Stimulated activated CD8-positive, alpha-beta memory T cell treated with anti-CD3 and anti-CD28 coated beads, Interleukin-12 subunit alpha, Interleukin-12 subunit beta, amount 100 ng/mL, for 24 hours (primary cell): ENCODE measurements around the gene SERTAD2.

Experiments used
- DNase-seq: peaks from one replicate; pipeline ENCODE4 v3.0.0-alpha.2; 2020; ENCODE audit errors: extremely low read depth

The SERTAD2 gene, protein sequence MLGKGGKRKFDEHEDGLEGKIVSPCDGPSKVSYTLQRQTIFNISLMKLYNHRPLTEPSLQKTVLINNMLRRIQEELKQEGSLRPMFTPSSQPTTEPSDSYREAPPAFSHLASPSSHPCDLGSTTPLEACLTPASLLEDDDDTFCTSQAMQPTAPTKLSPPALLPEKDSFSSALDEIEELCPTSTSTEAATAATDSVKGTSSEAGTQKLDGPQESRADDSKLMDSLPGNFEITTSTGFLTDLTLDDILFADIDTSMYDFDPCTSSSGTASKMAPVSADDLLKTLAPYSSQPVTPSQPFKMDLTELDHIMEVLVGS

DNA sequence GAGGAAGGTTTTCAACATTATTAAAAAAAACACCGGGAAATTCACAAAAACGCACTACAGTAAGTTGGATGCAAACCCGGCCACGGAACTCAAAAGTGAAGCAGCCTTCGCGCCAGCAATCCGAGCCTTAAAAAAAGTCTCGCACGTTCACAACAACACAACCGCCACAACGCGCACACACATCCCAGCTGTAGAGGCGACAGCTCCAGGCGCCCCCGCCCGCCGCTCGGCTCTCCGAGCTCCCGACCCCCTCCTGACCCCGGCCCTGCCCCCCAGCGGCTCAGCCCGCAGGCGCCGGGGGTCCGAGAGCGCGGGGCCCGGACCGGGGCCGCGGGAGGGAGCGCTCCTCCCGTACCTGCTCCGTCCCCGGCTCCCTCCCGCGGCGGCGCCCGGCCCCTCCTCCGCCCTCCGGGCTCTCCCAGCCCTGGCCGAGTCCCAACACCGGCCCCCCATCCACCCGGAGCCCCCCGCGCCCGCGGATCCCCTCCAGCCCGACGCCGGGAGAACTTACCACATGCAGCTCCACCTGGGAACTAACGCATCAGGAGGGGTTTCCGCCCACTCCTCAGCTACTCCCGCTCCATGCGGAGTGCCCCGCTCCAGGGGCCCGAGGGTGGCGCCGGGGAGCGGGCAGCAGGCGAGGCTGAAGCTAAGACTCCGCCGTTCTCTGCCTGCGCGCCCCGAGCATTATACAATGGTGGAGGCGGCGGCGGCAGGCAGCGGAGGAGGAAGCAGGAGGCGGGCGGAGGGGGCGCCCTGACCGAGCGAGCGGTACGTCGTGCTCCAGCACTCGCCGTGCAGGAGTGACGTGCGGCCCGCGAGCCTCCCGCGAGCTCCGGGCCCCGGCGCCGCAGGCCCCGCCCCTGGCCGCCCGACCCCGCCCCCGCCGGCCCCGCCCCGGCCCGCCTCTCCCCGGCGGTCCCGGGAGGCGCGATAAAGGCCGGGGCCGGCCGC is at the start of gene SERTAD2:
SERTAD2 (minus strand) TSS at position 805 of the 954 bp plus-strand sequence. CDS start 17,042 bp downstream, outside the sequence.
- no peak for DNase-seq

DNA sequence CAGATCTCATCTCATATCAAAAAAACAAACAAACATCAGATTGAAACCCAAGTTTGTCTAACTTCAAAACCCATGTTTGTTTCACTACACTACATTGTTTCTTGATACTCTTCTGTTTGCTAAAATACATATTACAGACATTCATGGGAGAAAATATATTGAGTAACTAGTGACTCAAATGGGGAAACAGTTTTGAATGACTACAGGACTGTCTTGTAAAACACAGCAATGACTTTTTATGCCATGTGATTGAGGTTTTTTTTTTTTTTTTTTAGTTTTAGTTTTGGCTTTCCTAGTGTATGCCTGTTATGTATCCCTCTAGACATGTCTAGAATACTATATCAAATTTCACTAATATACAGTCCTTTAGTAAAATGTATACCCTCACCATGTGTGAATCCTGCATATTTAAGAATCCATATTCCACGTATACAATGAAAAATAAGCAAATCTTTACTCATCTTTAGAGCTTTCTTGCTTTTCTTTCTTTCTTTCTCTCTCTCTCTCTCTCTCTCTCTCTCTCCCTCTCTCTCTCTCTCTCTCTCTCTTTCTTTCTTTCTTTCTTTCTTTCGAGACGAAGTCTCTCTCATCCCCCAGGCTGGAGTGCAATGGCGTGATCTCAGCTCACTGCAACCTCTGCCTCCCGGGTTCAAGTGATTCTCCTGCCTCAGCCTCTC is 46.6 kb upstream of the SERTAD2 start:
- DNase-seq: no peak

DNA sequence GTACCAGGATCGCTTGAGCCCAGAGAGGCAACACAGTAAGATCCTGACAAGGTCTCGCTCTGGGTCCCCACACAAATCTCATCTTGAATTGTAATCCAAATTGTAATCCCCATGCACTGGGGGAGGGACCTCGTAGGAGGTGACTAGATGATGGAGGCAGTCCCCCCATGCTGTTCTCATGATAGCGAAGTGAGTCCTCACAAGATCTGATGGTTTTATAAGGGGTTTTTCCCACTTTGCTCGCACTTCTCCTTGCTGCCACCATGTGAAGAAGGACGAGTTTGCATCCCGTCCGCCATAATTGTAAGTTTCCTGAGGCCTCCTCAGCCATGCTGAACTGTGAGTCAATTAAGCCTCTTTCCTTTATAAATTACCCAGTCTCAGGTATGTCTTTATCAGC is 46.0 kb upstream of the SERTAD2 start:
- DNase-seq: no peak

DNA sequence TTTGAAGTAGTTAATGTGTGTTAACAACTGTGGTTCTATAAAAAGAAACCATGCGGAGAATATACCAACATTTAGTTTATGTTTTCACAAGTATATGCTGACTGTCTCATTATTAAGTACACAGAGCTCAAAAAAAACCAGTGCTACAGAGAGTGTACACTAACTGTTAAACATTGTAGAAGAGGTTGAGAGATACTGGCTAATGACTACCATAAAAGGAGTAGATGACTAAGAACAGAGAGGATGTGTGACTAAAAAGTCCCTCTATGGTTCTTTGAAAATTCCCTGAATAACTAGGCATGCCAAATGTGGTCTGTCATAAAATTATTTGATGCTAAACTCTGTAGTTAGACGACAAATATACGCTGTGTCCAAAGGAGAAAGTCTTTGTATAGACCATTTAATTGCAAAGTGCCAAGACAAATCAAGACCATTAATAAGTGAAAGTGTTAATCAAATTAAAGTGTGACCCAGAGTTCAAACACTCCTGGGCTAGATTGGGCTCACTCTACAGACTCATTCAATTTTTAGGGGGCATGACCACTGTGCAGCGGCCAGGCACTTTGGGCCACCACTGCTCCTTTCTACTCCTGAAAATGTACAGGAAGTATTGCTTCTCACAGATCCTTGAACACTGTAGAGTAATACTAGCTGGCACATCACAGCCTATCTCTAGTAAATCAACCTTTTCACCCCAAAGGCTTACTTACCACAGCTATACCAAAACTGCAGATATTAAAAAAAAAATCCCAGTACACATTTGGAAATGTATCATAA is 45.1 kb upstream of the SERTAD2 start:
- DNase-seq: no peak

DNA sequence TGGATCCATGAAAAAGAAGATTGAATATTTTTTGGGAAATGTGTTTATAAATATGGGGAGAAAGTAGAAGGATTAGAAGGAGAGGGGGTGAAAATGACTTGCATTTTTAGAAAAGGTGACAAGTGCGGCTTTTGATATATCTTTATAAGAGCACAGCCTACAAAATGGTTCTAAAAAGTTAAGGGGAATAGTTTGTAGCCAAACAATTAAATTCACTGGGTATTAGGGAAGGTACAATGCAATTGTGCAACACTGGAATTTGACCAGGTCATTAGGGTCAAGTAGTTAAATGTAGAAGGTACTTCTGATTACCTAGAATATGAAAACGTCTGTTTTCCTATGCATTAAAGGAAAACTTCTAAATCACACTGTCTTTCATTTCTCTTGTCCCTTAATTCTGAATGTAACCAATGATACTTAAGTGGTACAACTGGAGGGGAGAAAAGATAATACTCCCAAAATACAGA is 44.5 kb upstream of the SERTAD2 start:
- no peak for DNase-seq

DNA sequence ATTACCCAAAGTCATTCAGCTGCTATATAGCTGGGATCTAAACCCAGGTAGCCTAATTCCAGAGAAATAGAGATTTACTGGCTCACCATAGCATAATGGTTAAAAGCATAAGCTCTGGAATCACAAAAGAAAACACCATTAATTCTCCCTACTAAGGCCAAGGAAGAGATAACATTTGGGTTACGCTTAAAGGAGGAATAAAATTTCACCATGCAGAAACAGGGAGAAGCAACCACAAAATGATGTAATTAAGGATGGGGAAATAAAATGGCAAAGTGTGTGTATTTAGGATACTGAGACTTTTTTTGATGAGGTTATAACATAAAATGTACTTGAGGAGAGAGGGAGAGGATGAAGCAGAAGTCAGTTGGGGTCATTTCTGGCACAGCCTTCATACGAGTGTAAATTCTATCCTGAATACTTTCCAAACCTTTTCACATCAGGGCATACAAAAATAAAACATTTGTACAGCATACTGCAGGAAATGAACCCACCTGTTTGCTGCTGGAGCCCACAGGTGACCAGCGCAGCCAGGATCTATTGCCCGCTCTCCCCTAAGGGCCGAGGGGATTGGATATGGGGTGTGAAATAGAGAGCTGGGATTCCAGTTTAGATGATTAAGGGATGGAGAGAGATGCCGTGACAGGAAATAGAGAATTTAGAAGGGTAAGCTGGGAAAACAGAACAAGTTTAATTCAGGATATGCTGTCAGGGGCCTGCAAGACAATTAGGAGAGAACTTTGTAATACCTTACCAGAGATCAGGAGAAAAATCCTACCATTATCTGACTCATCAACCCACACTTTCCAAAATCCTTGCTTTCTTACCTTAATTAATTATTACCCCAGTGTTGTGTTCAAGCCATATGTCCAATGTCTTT is 43.8 kb upstream of the SERTAD2 start:
- DNase-seq: no peak

DNA sequence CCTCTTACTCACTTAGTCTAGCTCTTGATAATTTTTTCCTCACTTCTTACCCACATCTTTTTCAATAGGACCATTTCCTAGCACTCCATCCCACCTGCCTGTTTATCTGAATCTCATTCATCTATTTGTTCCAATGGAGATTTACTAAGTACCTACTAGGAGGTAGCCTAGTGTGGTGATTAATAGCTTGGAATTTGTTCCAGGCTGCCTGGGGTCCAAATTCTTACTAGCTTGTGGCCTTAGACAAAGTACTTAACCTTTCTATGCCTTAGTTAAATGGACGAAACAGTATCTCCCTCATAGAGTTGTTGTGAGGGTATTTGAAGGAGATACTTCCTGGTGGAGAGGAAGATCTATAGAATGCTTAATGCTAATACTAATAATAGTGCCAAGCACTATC is 42.9 kb upstream of the SERTAD2 start:
- no peak for DNase-seq

DNA sequence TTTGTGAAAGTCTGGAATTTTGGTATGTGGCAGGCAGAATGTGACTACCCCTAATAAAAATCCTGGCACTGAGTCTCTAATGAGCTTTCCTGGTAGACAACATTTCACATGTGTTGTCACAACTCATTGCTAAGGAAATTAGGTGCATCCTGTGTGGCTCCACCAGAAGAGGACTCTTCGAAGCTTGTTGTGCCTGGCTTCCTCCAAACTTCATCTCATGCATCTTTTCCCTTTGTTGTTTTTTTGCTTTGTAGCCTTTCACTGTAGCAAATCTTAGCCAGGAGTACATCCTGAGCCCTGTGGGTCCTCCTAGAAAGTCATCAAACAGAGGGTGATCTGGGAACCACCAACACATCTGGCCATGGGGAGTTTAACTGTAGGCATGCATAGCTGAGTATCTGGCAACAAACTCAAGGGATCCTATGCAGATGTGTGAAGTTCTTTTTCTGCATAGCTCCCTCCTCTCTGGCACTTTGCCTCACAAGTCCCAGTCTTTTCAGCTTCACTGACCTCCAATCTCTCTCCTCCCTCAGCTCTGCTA is 42.1 kb upstream of the SERTAD2 start:
- no peak for DNase-seq

DNA sequence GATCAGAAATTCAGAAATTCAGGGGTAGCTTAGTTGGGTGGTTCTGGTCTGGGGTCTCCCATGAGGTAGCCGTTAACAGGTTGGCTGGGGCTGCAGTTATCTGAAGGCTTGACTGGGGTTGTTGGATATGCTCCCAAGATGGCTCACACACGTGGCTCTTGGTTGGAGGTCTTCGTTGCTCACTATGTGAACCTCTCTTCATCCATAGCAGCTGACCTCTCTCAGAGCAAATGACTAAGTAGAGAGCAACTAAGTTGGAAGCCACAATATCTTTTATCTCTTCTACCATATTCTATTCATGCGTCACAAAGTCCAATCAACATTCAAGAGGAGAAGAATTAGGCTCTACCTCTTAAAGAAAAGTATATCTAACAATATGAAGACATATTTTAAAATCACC is 38.7 kb upstream of the SERTAD2 start:
- DNase-seq: no peak

DNA sequence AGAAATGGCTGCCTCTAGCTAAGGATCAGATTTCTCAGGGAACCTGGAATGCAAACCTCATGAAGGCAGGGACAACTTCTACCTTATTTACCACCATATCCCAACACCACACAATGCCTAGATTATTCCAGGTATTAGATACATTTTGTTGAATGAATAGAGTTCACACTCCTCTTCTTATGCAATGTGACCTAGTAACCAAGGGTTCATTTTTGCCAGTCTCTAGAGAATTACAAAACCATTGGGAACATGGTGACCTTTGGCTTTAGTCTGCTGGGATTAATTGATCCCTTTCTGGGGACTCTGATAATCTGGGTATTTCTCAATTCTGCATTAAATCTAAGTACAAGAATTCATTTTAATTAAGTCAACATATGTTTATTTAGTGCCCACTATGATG is 35.2 kb upstream of the SERTAD2 start:
- no peak for DNase-seq

DNA sequence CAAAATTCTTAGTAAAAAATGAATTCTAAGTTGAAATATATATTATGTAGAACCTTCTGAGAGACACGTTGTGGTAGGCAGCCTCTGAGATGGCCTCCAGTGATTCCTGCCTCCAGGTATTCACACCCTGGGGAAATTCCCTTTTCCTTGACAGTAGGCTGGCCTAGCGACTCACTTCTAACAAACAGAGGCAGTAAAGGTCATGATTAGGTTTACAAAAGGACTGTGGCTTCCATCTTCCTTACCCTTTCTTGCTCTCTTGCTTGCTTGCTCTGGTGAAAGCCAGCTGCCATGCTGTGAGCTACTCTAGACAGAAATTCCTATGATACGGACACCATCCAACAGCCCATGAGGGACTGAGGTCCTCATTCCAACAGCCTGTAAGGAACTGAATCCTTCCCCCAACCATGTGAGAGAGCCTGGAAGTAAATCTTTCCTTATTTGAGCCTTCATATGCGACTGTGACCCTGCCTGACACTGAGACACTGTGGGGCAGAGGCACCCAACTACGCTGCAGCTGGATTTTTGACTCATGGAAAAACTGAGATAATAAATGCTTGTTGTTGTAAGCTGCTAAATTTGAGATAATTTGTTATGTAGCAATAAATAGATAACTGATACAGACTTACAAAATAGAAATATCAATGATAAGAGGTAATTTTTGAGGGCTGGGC is 32.7 kb upstream of the SERTAD2 start:
- DNase-seq: no peak

DNA sequence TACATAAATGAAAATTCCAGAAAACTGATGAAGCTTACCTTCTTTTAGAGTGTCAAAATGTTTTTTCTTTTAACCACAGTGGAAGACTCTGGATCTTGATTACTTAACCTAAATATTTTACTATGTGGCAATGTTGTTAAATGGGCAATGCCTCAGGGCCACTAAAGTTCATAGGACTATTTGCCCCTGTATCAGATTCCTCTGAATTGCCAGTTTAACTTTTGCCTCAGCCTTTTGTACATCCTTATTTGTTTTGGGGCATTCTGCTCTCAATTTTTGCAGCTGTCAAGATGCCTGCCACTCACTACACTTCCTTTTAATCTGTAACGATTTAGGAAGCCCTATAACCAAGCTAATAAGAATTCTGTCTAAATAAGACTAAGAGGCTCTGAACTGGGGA is 31.7 kb upstream of the SERTAD2 start:
- DNase-seq: no peak

DNA sequence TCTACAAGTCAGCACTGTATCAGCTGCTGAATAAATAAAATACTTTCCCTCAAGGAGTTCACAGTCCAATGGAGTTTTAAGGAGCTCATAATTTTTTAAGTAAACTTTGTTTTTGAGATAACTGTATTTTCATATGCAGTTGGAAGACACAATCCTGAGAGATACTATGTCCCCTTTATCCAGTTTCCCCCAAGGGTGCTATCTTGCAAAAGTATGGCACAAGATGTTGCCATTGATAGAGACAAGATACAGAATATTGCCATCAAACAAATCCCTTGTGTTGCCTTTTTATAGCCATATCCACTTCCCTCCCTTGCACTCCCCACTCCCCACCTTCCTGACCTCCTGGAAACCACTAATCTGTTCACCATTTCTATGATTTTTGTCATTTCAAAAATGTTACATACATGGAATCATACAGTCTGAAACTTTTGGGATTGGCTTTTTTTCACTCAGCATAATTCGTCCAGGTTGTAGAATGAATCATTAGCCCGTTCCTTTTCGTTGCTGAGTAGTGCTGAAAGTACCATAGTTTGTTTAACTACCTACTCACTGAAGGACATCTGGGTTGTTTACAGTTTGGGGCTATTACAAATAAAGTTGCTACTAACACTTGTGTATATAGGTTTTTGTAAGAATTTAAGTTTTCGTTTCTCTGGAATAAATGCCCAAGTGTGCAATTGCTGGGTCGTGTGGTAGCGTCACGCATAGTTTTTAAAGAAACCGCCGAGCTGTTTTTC is 30.2 kb upstream of the SERTAD2 start:
- no peak for DNase-seq

DNA sequence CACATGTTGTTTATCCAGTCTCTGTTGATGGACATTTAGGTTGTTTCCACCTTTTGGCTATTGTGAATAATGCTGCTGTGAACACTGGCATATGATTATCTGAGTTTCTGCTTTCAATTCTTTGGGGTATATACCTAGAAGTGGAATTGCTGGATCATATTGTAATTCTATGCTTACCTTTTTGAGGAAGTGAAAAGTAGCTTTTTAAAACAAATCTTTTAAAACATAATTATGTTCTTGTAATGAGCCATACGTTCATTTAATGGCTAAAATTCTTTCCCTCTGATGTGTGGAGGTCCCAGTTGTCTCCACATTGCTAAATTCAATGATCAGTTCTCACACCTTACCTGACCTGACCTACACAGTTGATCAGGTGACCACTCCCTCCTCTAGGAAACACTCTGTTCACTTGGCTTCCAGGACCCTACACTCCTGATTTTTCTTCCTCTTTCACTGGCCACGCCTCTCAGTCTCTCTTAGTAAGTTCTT is 27.8 kb upstream of the SERTAD2 start:
- DNase-seq: no peak

DNA sequence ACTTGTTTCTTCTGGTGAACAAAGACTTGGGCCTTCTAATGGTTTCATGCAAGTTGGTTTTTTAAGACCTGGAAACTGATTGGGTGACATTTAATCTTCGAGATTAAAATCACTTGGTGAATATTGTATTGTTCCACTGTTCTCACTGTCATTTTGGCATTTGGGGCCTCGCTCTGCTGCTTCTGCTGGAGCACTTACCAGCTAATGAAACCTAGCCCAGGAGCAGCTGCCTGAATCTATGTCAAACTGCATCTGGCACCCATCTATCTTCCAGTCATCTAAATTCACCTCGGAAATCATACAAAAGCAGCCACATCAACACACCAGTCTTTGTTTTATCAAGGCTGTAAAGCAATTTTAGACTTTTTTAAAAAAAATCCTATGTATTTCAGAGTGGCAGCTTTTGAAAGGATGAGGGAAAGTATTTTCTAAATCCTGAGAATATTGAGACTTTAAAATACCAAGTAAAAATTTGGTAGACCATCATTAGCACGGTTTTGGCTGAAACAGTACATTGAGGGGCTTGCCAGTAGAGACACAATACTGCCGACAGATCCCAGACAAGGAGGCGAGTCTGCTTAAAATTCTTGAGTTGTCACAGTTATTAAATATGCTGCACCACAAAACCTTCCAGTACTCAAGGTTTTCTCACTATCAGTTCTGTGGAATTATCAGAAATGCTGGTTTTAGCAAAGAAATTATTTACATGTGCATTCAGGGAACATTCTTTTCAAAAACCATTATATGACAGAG is 26.1 kb upstream of the SERTAD2 start:
- no peak for DNase-seq

DNA sequence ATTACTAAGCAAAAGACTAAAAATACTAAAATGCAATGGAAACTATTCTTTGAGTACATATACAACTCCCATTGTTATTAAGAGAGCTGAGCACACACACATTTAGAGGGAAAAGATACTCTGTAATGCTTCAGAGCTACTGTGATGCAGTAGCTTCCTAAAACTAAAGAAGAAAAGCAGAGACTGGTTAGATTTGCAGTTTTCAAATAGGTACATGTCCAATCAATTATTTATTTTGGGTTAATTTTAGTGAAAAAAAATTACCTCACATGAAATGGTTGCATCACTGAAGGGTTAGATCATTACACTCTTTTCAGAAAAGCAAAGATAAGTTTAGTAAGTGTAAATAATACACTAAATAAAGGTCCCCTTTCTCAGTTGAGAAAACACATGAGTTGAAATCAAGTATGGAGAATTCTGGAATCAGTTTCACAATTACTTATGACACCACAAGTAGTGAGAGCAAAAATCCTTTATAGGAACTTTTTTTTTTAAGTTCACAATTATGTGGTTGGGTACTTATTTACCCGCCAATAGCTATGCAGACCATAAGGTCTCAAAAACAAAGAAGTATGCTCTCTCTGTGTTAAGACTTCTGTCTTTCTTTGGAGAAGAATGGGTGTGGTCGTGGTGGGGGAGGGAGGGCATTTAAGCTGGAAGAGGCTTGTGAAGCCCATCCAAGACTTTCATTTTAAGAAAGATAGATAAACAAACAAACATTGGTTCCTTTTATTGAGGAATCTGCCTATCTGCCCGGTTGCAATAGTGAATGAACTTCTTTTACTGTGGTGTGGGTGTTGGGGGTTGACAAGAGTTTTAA is 25.3 kb upstream of the SERTAD2 start:
- no peak for DNase-seq

DNA sequence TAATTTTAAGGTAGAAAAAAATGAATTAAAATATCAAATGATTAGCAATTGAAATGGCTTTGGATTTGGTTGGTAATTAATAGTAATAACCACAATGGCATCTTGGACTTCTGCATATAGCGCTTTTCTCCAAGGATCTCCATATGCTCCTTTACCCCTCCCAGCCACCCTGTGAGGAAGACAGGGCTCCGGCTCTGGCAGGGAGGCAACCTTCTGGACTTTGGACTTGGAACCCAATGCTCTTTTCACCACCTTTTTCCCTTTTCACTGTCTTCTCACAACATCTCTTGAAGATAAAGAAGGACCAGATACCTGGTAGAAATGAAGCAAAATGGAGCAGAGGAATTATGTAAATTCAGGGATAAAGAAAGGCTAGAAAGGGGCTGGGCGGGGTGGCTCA is 23.8 kb upstream of the SERTAD2 start:
- no peak for DNase-seq
